GM12878 (cell line): ENCODE results near the gene LASP1. TPM values are rescaled to one million over a fixed set of nuclear protein-coding genes. Genes with fewer than 3 reads are reported as not detected.
A peak's percentile ranks its signal among the peaks of the same experiment; 100 is the strongest.

Experiments used
- CBFB ChIP-seq: IDR thresholded peaks from 2 replicates; pipeline ENCODE4 v1.6.1; 2016; ENCODE audit warnings: antibody characterized with exemption, low read depth
- DPF2 ChIP-seq: fragments of 450-650 bp; IDR thresholded peaks from 2 replicates; pipeline ENCODE4 v1.6.1; 2017; ENCODE audit warnings: mild to moderate bottlenecking
- EZH2 ChIP-seq: IDR thresholded peaks from 2 replicates; pipeline ENCODE4 v1.6.1; 2012; ENCODE audit warnings: low read depth, mild to moderate bottlenecking, control low read depth, inconsistent platforms, low read length, borderline replicate concordance; ENCODE audit not compliant: control insufficient read depth
- MEF2B ChIP-seq: fragments of 450-650 bp; IDR thresholded peaks from 2 replicates; pipeline ENCODE4 v1.6.1; 2018; ENCODE audit warnings: mild to moderate bottlenecking, moderate library complexity; ENCODE audit not compliant: partially characterized antibody, poor library complexity, severe bottlenecking
- MXI1 ChIP-seq: fragments of 150-350 bp; IDR thresholded peaks from 2 replicates; pipeline ENCODE4 v1.6.1; 2011; ENCODE audit warnings: low read depth, mild to moderate bottlenecking, inconsistent platforms, low read length, improper control_type of control experiment
- NR2C1 ChIP-seq: fragments of 450-650 bp; IDR thresholded peaks from 2 replicates; pipeline ENCODE4 v1.6.1; 2017; ENCODE audit warnings: antibody characterized with exemption, mild to moderate bottlenecking, moderate library complexity
- PBX3 ChIP-seq: IDR thresholded peaks from 2 replicates; pipeline ENCODE4 v1.6.1; 2011; ENCODE audit warnings: mild to moderate bottlenecking, low read depth, low read length, moderate library complexity; ENCODE audit not compliant: insufficient replicate concordance
- POLR2AphosphoS5 ChIP-seq: IDR thresholded peaks from 2 replicates; pipeline ENCODE4 v1.6.1; 2011; ENCODE audit warnings: mild to moderate bottlenecking, low read length, inconsistent platforms
- ZBTB33 ChIP-seq: fragments of 450-650 bp; IDR thresholded peaks from 2 replicates; pipeline ENCODE4 v1.6.1; 2017; ENCODE audit warnings: mild to moderate bottlenecking
- polyA plus RNA-seq, 11 experiments: library from polyadenylated mRNA; depleted of rRNA in 4 of 11; unstranded in 6 of 11; stranded (reverse) in 5 of 11; fragments of >200 nt; fragmentation: Nextera tagmentation in 4 of 11; fragmentation: Illumina TruSeq in 1 of 11; extraction: Ambion mirVana in 4 of 11; extraction: Trizol in 1 of 11; gene quantifications; 1 replicate in 1 of 11; 2 replicates in 10 of 11; pipeline versions ENCODE4 v1.2.1 to v1.2.3, GENCODE V29; 2011 to 2016; ENCODE audit warnings: inconsistent platforms in 2 of 11, missing spikeins in 2 of 11, low read depth in 1 of 11
- total RNA-seq, 4 experiments: library from RNA; depleted of rRNA in 3 of 4; stranded (reverse); fragments of >200 nt in 3 of 4; fragmentation: Illumina TruSeq in 1 of 4; extraction: Trizol in 1 of 4; gene quantifications; 2 replicates each; pipeline versions ENCODE4 v1.2.1 to v1.2.3, GENCODE V29; 2013 to 2021

Gene LASP1
- total and polyA plus RNA-seq, 10 of the 15 experiments (the other 5 are each of a cell fraction or from before 2014, with no cell fraction given), result 21.0 to 114 (median 59.3) TPM

- TF ChIP-seq EZH2, result no peak
- TF ChIP-seq PBX3, result no peak
- TF ChIP-seq CBFB, result no peak
- no peak for TF ChIP-seq MEF2B
- no peak for TF ChIP-seq DPF2
- 0 out of 2 replicates have a peak, but pooled peaks have one; percentile 31 for TF ChIP-seq MXI1
- TF ChIP-seq NR2C1, result no peak
- no peak; the same call in 1 of the 2 replicates for TF ChIP-seq POLR2AphosphoS5
- TF ChIP-seq ZBTB33, result no peak
- TF ChIP-seq, all 136 proteins: peak for 9
Observed at GRCh38 chr17:38881600-38882191, 11.8 kb downstream of the LASP1 start (continued).
